Measurements from ENCODE around the gene CDC42SE2.
"Not testable (repeated sequence)": the region's sequence is repeated elsewhere in the genome, so short reads cannot be mapped to it uniquely, and the experiment has no call there.

Gene CDC42SE2

DNA sequence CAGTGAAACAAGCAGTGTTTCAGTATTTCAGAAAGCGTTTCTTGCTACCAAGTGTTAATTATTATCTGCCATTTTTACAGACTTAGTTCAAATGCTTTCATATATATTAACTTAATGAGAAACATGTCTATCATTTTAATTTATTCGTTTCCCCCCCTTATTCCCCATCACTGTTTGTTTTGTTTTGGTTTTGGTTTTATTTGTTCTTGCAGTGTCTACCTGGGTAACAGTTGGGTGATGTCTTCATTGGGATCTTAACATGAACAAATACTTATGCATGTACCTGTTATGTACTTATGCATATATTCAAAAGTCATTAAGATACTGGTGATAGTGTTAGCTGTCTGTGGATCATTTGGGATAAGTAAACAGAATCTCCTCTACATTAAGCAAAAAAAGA is 108.0 kb downstream of the CDC42SE2 start:
- no peak for DNase-seq

DNA sequence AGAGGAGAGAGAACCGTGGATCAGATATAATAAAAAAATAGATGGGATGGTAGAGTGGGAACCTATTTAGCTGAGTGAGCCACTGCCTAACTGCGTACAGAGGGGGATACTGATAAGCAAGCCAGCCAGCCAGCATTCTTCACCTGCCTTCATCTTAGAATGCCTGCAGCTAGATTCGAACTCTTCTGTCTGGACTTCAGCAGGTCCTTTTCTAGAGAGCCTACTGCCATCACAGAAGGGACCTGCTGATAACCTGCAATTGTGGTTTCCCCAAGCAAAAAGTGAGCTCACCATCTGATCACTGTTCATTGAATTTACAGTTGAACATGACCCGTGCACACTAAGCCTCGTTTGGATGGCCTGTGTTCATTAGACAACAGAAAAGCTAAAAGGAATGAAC is 109.4 kb downstream of the CDC42SE2 start:
- no peak for DNase-seq

DNA sequence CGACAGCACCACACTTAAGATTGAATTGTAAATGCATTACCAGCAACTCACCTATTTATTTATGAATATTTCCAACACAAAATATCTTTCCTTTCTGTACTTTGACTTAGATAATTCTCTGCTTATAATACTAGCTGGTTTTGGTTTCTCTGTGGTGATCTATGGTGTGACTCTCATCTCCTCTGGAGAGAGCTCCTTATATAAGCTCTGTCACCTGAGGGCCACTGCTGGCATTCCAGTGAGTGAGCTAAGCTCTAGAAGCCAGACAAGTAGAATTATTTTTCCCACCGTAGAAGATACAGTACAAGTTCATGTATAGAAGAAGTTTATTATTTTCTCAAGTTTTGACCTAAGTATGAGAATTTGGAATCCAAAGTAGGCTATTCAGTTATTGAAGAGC is 111.5 kb downstream of the CDC42SE2 start:
- no peak for DNase-seq

DNA sequence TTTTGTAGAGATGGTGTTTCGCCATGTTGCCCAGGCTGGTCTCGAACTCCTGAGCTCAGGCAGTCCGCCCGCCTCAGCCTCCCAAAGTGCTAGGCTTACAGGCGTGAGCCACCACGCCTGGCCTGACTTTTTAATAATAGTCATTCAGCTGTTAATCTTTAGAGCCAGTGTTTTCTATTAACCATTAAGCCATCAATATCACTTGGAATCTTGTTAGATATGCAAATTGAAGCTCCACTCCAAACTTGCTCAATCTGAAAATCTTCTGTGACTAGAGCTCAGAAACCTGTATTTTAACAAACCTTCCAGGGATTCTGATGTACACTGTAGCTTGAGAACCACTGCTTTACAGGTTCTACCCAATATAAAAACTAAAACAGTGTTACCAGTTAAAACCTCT is 113.5 kb downstream of the CDC42SE2 start:
- no peak for DNase-seq

DNA sequence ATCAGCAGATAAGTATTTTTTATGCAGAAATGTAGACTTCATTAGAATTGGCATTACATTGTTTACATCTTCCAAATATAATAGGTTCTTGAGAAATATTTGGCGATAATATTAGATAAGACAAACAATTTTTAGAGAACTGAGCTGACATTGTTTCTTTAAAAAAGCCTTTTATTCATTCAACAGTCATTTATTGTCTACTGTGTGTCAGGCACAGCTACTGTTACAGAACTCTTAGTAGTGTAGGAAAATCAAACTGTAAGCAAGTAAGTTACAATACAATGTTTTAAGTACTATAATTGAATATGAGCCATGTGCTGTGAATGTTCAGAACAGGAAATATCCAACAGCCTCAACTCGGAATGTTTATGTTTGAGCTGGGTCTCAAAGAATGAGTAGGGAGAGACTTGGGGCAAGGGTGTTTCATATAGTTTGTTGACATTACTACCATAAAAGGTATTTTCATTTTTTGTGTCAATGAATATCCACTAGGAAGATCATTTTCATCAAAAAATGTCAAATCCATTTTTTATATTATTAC is 114.0 kb downstream of the CDC42SE2 start:
- DNase-seq, result no peak

DNA sequence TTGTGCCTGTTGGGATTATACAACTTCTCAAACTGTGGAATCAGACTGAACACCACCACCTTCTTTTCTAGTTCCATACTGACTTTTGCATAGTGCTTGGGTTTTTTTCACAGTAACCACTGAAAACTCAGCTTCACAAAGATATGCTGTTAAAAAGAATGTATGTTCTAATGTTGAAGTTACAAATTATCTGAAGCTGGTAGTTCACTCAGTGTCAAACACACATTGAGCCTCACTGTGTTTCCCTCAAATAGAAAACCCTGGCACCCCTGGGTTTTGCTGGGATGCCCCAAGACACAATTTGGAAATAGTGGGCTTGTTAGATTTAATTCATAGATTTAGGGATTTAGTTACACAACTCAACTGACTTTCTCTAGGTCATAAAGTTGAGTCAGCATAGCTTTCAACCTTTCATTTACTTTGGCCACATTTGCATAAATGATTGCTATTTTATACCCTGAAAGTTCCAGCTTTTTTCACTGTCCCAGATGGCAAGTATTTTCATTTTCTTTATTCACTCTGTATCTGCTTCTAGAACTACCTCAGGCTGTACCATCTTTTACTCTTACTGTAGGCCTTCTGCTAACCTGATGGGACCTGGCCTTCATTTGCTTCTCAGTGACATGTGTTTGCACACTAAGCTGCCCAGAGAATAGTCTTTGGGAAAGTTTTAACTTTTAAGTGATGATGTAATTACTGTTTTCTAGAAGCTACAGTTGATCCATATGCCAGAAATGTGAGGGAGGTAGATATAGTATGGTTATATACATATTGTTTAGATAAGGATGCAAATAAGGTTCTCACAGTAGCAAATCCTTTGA is 115.1 kb downstream of the CDC42SE2 start:
- DNase-seq, result no peak

DNA sequence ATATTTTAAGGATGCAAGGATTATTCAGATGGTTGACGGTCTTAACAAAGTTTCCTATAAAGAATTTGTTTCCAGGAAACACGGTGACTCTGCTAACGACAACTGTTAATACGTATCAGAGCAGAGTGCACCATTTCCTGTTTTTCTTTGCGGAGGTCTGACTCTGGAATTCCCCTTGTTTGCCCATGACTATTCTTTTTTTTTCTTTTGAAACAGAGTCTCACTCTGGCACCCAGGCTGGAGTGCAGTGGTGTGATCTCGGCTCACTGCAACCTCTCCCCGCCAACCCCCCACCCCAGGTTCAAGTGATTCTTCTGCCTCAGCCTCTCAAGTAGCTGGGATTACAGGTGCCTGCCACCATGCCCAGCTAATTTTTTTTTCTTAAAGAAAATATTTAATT is 115.9 kb downstream of the CDC42SE2 start:
- DNase-seq, result no peak

DNA sequence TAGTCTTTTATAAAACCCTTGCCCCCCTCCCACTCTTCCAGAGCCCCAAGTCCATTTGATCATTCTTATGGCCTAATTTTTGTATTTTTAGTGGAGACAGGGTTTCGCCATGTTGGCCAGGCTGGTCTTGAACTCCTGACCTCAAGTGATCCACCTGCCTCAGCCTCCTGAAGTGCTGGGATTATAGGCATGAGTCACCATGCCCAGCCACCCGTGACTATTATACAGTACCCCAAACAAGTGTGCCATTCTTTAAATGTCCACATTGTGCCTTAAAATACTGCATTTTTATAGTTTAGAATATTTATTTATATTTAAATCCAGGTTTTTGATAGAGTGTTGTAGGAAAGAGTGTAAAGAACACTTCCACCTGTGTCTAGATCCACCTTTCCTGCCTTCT is 116.4 kb downstream of the CDC42SE2 start:
- not testable (repeated sequence) for DNase-seq

DNA sequence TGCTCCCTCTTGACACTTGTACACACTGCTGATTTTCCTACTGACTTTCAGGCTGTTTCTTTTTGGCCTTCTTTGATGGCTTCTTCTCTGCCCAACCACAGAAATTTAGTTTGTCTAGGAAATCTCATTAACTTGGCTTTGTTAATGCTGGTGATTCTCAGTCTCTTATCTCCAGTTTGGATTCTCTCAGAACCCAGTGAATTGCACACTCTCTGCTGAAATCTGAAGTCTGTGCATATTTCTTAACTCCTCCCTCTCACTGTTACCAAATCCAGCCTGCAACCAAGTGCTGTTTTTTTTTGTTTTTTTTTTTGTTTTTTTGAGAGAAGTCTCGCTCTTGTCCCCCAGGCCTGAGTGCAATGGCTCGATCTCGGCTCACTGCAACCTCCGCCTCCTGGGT is 117.2 kb downstream of the CDC42SE2 start:
- no peak for DNase-seq

DNA sequence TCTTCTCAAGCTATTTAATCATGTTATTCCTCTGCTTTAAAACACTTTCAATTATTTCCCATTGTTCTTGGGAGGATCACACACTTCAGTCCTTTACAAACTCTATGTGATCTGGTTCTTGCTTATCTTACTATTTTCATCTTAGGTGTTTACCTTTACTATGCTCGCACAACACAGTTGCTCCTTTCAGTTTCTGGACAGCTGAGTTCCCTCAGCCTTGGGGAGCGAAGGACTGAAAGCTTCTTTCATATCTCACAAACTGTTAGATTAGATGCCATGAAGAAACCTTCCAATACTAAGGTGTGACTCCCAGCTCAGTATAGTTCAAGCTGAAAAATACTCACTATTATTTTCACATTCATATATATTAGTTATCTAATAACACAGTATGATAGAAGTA is 117.9 kb downstream of the CDC42SE2 start:
- DNase-seq, result no peak

DNA sequence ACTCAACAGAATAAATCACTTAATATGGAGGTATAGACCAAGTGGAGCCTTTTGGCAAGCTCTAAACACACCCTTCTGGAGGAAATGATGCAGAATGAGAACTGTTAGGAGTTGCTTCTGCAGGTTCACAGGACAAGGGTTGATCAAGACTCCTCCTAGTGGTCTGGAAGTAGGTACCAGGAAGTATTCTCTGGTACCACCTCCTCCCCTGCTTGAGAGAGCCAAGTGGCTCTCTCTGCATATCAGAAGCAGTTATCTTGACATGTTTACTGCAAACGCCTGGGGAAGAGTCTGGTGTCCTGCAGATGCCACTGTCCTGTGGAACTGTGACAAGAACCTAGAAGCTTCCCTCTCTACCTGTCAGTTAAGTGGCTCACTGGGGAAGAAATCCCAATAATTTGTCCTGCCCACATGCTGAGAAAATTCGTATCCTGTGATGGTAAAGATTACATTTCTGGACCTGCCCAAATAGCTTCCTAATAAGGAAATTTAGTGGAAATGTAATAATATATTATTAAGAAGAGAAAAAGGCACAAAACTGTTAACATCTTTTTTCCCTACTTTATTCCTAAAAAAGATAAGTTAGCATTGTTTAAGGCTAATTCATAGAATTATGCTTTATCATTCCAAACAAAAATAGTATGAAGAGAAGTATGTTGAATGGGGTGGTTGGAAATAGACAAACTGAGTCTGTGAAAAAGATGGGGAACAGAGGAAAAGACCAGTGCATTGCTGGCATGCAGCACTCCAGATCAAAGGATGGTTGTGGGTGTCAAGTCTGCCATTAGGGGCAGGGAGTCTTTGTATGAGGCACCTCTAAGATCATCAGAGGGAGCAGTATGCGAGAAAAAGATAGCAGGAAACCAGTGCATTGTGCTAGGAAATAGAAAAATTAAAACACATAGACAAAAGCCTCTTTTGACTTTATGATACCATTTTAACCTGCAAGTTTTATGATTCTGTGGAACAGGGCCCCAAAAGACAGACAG is 118.8 kb downstream of the CDC42SE2 start:
- peak; percentile 86 for DNase-seq

DNA sequence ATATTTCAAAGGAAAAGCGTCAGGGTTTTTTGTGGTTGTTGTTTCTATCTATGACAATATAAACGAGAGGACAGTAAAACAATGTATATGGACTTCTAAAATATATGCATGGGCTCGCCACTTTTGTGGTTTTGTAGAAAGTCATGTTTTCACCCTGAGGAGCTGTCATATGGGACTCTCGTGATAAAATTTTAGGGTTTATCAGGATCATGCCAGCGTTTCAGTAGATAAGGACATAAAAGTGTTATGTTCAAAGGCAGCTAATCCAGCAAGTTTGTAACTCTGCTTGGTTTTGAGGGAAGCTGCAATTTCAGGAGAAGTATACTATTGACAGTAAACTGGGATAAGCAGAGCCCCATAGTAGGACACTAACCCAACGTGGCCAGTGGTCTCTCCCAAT is 120.3 kb downstream of the CDC42SE2 start:
- no peak for DNase-seq

DNA sequence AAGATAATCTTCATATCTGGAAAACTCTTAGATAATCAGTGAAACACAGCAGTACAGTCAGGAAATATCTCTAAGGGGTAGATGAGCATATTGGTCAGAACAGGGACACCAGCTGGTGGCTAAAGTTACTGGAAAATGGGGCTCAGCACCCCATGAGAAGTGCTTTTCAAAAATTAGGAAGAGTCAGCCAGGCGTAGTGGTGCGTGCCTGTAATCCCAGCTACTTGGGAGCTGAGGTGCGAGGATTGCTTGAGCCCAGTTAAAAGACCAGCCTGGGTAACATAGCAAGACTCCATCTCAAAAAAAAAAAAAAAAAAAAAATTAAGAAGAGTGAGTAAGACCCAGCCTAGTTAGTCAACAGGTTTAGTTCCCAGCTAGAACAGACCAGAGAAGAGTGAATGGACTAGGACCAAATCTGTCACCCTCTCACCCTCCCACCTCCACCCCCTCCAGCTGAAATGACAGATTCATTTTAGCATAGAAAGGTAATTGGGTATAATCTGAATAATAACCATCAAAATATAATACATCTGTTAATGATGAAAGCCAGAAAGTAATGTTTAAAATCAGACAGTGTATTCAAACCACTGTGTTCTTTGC is 120.9 kb downstream of the CDC42SE2 start:
- DNase-seq, result no peak

DNA sequence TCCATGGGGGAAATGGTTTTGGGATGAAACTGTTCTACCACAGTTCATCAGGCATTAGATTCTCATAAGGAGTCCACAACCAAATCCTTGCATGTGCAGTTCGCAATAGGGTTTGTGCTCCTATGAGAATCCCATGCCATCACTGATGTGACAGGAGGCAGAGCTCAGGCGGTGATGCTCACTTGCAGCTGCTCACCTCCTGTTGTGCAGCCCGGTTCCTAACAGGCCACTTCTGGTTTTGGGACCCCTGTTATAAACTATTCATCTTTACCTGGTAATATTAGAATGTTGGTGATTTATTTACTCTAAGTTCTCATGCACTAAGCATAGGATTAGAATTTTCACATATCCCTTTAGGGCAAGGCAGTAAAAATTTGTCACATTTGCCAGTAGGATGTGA is 122.3 kb downstream of the CDC42SE2 start:
- DNase-seq, result no peak

DNA sequence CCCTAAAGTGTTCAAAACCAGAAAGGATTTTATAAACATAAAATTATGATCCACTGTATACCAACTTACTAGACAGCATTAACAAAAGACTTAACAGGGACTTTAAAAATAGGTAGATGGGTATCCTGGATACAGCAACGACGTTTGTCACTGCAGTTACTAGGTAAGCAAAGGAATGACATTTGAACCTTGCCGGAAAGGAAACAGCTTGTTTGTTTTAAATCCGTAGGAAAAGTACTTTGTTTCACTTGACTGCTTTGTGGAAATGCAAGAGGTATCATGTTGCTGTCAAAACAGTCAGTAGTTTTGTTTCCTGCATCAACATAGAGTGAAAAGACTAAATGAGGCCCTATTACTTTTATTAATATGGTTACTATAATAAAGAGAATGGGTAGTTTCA is 122.9 kb downstream of the CDC42SE2 start:
- peak; percentile 60 for DNase-seq

DNA sequence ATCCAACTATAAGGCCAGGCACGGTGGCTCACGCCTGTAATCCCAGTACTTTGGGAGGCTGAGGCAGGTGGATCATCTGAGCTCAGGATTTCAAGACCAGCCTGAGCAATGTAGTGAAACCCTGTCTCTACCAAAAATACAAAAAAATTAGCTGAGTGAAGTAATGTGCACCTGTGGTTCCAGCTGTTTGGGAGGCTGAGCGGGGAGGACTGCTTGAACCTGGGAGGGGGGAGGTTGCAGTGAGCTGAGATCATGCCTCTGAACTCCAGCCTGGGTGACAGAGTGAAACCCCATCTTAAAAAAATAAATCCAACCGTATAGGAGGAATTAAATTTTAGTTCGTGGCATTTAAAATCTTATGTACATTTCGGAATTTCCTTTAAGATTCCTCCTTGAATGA is 123.4 kb downstream of the CDC42SE2 start:
- DNase-seq, result no peak

DNA sequence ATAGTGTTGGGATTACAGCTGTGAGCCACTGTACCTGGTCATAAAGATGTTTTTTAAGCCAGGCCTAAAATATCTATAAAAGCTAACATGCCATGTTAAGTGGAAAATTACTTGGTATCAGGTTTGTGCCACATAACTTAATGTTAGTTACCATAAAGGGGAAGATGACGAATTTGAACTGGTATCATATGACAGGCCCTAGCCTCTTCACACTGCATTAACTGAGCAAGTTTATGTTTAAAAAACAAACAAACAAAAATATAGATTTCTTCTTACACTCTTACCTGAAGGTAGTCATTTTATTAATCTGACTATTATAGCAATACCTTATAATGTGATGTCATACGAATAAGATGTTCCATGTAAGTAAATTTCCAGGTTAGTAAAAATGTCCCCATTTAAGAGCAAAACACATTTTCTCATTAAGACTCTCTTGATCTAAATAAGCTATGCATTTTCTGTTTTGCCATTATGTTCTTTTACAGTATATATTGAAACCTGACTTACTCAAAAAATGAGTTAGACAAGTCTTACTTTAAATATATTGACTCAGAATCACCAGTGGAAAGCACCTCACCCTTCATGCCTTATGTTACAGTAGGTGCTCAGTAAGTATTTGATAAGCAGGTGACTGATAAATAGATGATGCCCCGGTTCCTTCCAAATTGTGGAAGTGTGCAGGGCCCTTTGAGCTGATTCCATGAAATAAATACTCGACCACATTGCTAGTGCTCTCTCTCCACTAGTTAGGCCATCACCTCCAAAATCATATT is 125.4 kb downstream of the CDC42SE2 start:
- no peak for DNase-seq

DNA sequence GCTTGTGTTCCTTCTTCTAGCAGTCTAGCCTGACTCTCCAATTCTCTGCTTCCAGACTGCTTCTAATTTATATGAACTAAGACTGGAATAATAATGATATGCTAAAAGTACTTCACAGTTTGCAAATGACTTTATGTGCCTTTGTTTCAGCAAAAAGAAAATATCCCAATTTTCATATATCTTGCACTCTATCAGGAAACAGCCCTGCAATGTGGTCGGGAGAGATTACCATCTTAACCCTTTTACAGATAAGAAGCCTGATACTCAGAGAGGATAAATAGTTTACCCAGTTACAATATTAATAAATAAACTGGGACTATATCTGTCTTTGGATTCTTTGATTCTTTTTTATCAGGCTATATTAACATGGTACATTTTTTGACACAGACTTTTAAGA is 126.0 kb downstream of the CDC42SE2 start:
- DNase-seq, result no peak

DNA sequence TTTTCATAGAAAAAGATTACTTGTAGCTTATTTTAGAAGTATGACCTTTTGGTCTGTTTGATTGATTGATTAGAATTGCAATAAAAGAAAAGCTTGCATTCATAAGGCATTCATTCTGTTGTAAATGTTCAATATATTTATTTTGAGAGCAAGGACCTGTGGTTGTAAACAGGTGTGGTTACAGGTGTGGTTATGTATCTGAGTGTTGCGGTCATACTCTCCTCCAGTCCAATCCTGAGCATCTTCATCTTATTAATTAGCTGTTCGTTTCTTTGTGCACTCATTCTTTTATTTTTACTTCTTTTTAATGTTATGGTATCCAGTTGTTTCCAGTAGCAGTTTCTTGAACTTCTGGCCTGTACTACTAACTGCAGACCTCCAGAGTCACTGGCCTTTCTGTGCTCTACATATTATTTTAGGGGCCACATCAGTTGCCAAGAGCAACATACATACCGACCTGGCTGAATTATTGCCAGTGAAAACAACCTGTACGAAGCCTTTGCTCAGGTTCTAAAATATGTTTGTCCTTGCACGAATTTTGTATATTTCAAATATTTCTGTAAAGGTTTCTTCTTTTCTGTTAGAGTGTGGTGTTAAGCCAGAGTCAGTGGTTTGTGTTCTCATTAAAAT is 128.7 kb downstream of the CDC42SE2 start:
- no peak for DNase-seq

DNA sequence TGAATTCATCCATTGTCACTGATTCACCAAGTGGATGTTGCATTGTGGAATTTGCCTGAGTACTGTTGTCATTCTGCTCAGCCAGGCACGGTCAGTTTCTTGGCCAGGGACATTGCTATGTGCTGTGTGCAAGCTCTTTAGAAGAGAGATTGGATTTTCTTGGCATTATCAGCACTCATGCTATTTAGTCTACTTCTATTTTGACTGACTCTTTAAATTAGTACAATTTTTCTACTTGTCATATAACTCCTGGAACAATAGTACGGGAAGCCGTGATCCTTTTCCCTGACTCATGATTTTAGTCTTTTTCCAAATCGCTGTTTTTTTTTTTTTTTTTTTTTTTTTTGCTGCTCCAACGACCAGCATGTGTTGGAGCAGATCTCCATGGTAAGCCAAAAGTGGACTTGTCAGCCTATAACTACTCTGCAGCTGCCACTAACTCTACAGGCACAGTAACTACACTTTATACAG is 129.7 kb downstream of the CDC42SE2 start:
- no peak for DNase-seq

DNA sequence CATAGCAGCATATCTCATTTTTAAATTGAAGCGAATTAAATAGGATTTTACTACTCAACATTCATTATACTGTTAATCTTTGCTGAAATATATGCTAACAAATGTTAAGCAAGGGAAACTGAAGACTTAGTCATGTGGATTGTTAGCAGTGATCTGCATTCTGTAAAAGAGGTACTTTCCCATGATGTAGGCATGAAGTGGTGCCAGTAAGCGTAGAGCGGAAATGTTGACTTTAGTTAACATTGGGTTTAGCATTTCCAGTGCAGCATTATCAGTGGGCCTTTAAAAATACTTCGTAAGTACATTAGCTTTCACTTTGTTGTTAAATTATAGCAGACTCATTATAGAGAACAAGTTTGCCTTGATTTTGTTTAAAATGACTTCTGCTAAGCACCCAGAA is 130.3 kb downstream of the CDC42SE2 start:
- no peak for DNase-seq

DNA sequence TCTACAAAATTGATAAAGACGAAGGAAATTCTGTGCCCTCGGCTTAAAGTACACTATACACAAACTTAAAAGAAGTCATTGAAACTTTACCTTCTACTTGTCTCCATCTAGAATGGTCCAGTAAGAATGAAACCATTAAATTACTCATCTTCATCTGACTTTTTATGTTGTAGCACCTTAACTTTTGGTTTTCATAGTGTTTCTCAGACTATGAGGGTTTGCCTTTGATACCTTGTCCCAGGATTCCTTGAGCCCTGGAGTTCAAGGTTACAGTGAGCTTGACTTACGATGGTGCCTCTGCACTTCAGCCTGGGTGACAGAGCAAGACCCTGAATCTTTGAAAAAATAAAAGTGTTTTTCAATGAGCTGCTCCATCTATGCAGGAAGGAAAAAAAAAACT is 132.2 kb downstream of the CDC42SE2 start:
- no peak for DNase-seq
